Measurements from ENCODE around the gene RPIA. TPM values are rescaled to one million over a fixed set of nuclear protein-coding genes. Genes with fewer than 3 reads are reported as not detected.

The RPIA gene
- total RNA-seq, 1 experiment from 2014 or later = 21.3 TPM

DNA sequence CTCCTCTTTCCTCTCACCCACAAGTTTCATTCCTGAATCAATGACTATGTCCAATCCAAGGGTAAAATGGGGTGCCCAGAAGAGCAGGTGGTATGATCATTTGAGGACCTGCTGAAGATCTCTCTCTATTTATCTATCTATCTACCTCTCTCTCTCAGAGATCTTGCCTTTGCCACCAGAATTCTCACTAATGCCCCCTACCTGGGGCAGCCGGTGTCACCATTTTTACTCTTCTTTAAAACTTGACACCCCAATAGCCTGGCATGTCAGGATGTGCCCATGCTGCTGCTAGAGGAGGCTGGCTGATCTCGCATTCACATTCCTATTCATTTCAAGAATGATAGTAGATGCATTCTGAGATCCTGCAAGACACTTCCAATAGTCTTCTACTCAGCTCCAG, 24.3 kb upstream of the RPIA start:
- Histone ChIP-seq H3K36me3 (ENCODE audit: low read depth) (no peaks in the 10 kb centered on the region), H4K20me1 (ENCODE audit: insufficient read depth) (no peaks in the 10 kb centered on the region), H3K4me2 (no peak overlapping the region), H3K9me3 (ENCODE audit: insufficient read depth, low read depth) (no peaks in the 10 kb centered on the region), H3K27ac (no peak overlapping the region), H3K4me3 (no peak overlapping the region), H3K27me3 (ENCODE audit: insufficient read depth, low read depth) (no peaks in the 10 kb centered on the region), H3F3A (ENCODE audit: insufficient read depth, low read depth) (no peaks in the 10 kb centered on the region), H3K9me2 (ENCODE audit: insufficient read depth) (no peaks in the 10 kb centered on the region), H3K4me1 (replicated peaks; ENCODE audit: insufficient read depth) (no peaks in the 10 kb centered on the region), H3K79me2 (ENCODE audit: low read depth) (no peaks in the 10 kb centered on the region), H2AFZ (no peak overlapping the region)
- CTCF ChIA-PET = no interaction called here
- POLR2A ChIA-PET (ENCODE audit: unreplicated experiment) = no interaction called here
- intact Hi-C loops (cut with micrococcal nuclease; ENCODE audit: unreplicated experiment) = no loop called here
- DNase-seq = no peak
- BruUV-seq (replicated peaks) = no TSS peak
- TF ChIP-seq, protein P1, sequence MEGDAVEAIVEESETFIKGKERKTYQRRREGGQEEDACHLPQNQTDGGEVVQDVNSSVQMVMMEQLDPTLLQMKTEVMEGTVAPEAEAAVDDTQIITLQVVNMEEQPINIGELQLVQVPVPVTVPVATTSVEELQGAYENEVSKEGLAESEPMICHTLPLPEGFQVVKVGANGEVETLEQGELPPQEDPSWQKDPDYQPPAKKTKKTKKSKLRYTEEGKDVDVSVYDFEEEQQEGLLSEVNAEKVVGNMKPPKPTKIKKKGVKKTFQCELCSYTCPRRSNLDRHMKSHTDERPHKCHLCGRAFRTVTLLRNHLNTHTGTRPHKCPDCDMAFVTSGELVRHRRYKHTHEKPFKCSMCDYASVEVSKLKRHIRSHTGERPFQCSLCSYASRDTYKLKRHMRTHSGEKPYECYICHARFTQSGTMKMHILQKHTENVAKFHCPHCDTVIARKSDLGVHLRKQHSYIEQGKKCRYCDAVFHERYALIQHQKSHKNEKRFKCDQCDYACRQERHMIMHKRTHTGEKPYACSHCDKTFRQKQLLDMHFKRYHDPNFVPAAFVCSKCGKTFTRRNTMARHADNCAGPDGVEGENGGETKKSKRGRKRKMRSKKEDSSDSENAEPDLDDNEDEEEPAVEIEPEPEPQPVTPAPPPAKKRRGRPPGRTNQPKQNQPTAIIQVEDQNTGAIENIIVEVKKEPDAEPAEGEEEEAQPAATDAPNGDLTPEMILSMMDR (conservative IDR thresholded peaks at IDR 0.05) = no peak
- TF ChIP-seq EZH2 (IDR thresholded peaks at IDR 0.05; ENCODE audit: low read depth) = no peak

DNA sequence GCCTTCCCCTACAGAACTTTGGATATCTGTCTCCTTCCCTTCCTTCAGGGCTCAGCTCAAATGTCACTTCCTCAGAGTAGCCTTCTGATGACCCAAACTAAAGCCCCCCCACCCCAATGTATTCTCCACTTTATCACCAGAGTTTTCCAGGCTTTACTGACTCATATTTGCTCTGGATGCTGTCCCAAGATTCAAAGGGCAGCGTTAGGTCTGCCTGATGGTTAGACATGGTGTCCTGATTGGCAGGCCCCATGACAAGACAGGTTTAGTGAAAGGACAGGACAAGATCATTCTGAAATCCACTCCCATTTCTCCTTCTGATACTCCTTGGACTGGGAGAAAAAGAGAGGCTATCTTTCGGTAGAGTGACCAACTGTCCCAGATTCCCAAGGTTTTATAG, 22.6 kb upstream of the RPIA start:
- Histone ChIP-seq H3F3A (ENCODE audit: insufficient read depth, low read depth) (no peaks in the 10 kb centered on the region), H2AFZ (no peak overlapping the region), H3K27ac (no peak overlapping the region), H4K20me1 (ENCODE audit: insufficient read depth) (no peaks in the 10 kb centered on the region), H3K9me2 (ENCODE audit: insufficient read depth) (no peaks in the 10 kb centered on the region), H3K4me1 (replicated peaks; ENCODE audit: insufficient read depth) (no peaks in the 10 kb centered on the region), H3K4me3 (no peak overlapping the region), H3K79me2 (ENCODE audit: low read depth) (no peaks in the 10 kb centered on the region), H3K9me3 (ENCODE audit: insufficient read depth, low read depth) (no peaks in the 10 kb centered on the region), H3K27me3 (ENCODE audit: insufficient read depth, low read depth) (no peaks in the 10 kb centered on the region), H3K36me3 (ENCODE audit: low read depth) (no peaks in the 10 kb centered on the region), H3K4me2 (no peak overlapping the region)
- POLR2A ChIA-PET (ENCODE audit: unreplicated experiment) = no interaction called here
- no TSS peak for BruUV-seq (replicated peaks)
- TF ChIP-seq, protein P1 (conservative IDR thresholded peaks at IDR 0.05) = no peak
- no peak for TF ChIP-seq EZH2 (IDR thresholded peaks at IDR 0.05; ENCODE audit: low read depth)
- intact Hi-C loops (cut with micrococcal nuclease; ENCODE audit: unreplicated experiment) = loop anchor here (1.0 to 2.0 kb wide), 2 partner anchors 42 to 78 kb away; partner anchors contain the start of gene EIF2AK3
- no peak for DNase-seq
- CTCF ChIA-PET = interaction anchor here (0.5 to 1.5 kb wide), 6 partner anchors 10 to 87 kb away, joined by 3 to 7 read pairs (median 3); no protein-coding TSS in a partner anchor

DNA sequence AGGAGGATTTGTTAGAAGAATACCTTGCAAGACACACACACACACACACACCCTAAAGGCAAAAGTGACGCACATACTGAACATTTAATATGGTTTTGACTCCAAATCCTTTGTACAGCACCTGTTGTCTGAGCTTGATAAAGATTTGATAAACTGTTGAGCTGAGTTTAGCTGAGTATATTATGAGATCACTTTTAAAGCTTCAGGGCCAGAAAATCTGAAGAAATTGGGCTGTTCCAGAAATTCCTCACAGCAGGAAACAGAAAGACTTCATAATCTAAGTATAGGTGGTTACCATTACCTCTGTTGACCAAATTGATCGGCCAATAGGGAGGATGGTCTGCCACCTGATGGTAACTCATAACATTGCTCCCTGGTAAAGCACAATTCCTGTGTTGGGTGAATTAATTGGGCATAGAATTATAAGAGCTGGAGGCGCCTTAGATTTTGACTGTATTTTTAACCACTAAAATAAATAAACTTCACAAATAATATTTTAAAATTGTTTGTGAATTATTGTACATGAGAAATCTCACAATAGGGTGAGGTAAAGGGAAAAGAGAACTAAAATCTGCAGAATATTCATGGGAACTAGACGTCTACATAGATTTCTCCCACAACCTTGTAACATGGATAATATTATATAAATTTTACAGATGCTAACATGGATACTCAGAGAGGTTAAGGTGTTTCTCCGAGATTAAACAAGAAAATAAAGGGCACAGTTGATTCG, 21.8 kb upstream of the RPIA start:
- Histone ChIP-seq H4K20me1 (ENCODE audit: insufficient read depth) (no peaks in the 10 kb centered on the region), H3K79me2 (ENCODE audit: low read depth) (no peaks in the 10 kb centered on the region), H3K9me2 (ENCODE audit: insufficient read depth) (no peaks in the 10 kb centered on the region), H3K27ac (no peak overlapping the region), H2AFZ (no peak overlapping the region), H3F3A (ENCODE audit: insufficient read depth, low read depth) (no peaks in the 10 kb centered on the region), H3K4me2 (no peak overlapping the region), H3K36me3 (ENCODE audit: low read depth) (no peaks in the 10 kb centered on the region), H3K27me3 (ENCODE audit: insufficient read depth, low read depth) (no peaks in the 10 kb centered on the region), H3K4me3 (no peak overlapping the region), H3K9me3 (ENCODE audit: insufficient read depth, low read depth) (no peaks in the 10 kb centered on the region), H3K4me1 (replicated peaks; ENCODE audit: insufficient read depth) (no peaks in the 10 kb centered on the region)
- POLR2A ChIA-PET (ENCODE audit: unreplicated experiment) = interaction anchor here (0.6 kb wide), 1 partner anchor 27 kb away, joined by 3 read pairs; no protein-coding TSS in a partner anchor
- DNase-seq = peak; percentile 26 to 57
- TF ChIP-seq, protein P1 (conservative IDR thresholded peaks at IDR 0.05) = peak; percentile 81
- TF ChIP-seq EZH2 (IDR thresholded peaks at IDR 0.05; ENCODE audit: low read depth) = no peak
- CTCF ChIA-PET = interaction anchor here (0.5 to 1.5 kb wide), 8 partner anchors 11 to 209 kb away, joined by 3 to 7 read pairs (median 3); no protein-coding TSS in a partner anchor
- no TSS peak for BruUV-seq (replicated peaks)
- intact Hi-C loops (cut with micrococcal nuclease; ENCODE audit: unreplicated experiment) = loop anchor here (1.0 to 10.0 kb wide), 3 partner anchors 43 to 475 kb away; partner anchors contain the start of gene EIF2AK3
